HG02970 (cell line): ENCODE measurements around the gene BNIP2.
A peak's percentile ranks its signal among the peaks of the same experiment; 100 is the strongest.
"Not testable (repeated sequence)": the region's sequence is repeated elsewhere in the genome, so short reads cannot be mapped to it uniquely, and the experiment has no call there.

Experiments
- ATAC-seq: cut with Tn5 transposase; IDR thresholded peaks from one replicate; pipeline ENCODE4 v1.9.1; 2021; ENCODE audit warnings: mild to moderate bottlenecking, moderate library complexity, moderate number of reproducible peaks; ENCODE audit not compliant: unreplicated experiment, low FRiP score

The BNIP2 gene, protein sequence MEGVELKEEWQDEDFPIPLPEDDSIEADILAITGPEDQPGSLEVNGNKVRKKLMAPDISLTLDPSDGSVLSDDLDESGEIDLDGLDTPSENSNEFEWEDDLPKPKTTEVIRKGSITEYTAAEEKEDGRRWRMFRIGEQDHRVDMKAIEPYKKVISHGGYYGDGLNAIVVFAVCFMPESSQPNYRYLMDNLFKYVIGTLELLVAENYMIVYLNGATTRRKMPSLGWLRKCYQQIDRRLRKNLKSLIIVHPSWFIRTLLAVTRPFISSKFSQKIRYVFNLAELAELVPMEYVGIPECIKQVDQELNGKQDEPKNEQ

DNA sequence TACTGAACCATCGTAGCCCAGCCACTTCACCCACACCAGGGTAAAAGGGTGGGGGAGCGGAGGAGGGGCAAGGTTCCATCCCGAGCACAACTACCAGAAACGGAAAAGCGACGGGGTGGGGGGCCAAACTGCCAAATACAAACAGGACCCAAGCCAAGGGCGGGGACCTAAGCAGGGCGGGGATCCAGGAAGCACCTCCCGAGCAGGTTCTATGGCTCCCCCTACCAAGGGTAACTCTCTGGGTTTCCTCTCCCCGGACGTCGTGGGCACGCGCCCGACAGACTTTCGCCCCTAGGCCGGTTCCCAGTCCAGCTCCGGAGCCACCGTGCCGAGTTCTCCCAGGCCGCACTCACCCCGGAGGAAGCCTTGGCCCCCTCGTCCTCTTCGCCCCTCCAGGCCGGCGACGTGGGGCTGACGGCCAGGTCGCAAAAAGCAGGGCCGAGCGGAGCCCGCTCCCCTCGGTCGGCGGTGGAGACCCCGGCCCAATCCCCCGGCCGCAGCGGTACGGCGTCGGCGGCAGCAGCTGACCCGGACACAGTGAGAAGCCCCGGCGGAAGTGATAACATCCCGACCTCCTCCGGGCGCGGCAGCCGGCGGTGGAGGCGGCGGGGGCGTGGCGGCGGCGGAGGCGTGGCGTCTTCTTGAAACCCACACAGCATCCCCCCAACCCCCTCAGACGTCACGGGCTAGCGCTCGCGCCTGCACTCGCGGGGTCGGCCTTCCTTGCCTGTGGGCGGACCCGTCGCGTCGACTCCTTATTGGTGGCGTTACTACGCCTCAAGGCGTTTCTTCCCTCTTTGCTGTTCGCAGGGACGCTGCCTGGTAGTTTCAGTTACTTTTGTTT lies at the start of gene BNIP2:
TSS of gene BNIP2 (minus strand) at position 539 of the 844 bp plus-strand sequence. CDS start 6,863 bp downstream, outside the sequence.
- peak; percentile 83 for ATAC-seq

DNA sequence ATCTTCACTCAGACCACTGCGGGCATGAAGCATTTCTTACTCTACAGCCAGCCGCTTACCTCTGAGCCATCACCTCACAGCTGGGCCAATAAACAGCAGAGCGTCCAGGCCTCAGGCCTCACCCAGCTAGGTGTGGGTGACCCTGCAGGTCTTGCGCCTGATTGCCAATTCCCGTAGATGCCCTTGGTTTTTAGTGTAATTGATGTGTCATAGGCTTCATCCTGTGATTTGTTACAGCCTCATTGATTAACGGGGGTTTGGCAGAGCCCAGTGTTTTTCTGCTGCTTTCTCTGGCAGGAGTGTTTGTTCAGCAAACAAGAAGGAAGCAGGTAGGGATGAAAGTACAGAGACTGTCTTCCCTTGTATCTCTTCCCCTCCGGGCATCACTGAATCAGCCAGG lies 49.6 kb upstream of the BNIP2 start:
- ATAC-seq: no peak

DNA sequence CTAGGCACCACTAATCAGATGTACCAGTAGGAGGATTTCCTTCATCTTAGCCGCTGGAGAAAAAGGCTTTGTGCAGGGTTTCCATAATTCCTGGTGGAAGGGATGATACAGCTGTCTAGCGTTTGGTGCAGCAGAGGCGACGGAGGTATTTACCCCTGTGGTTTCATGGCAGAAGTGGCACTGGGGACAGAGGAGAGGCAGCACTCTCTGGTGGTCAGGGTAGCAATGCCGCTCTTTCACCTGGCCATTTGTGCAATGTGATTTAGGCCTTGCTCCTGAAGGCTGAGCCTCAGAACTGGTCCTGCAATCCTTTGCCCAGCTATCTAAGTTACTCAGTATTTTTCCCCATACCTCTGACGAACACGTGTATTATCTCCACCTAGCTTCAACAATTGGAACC lies 47.1 kb upstream of the BNIP2 start:
- no peak for ATAC-seq

DNA sequence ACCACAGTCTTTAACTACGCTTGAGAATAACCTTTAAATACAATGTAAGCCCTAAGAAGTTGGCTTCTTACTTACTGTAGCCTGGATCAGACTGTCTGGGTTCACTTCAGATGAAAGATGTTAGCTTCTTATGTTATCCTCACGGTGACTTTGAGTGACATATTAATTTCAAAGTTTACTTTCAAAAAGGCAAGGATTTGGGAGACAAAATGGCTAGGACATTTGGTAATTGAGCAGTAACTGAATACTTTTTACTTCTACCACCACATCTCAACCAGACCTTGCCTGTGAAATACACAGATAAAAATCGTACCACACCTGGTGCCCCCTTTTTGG lies 36.0 kb upstream of the BNIP2 start:
- no peak for ATAC-seq

DNA sequence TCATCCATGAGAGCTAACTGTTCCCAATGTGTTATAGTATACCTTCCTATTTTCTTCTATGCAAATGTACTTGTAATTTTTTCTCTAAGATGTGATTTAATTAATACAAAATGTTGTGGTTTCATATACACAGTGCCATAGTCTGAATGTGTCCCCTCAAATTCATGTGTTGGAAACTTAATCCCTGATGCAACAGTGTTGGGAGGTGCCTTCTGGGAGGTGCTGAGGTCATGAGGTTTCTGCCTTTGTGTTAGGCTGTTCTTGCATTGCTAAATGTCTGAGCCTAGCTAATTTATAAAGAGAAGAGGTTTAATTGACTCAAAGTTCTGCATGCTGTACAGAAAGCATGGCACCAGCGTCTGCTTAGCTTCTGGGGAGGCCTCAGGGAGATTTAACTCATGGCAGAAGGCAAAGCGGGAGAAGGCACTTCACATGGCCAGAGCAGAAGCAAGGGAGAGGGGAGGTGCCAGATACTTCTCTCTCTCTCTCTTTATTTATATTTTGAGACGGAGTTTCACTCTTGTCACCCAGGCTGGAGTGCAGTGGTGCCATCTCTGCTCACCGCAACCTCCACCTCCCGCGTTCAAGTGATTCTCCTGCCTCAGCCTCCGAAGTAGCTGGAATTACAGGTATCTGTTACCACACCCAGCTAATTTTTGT lies 34.7 kb upstream of the BNIP2 start:
- no peak for ATAC-seq

DNA sequence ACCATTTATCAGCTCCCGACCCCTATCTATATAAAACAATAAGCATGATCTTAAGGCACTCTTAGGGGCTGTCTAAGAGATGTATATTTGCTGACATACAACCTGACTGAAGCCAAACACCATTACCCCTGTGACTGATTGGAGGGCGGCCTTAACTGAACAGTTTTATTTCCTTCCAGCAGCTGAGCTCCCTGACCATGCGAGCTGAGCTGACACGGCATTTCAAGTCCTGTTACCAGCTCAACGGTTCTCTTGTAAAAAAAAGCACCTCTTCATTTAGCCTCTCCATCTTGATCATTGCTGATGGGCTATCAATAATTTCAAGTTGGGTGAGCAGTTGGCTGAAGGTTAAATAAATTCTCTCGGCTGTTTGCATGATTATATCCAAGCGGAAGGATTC lies 33.4 kb upstream of the BNIP2 start:
- ATAC-seq: no peak

DNA sequence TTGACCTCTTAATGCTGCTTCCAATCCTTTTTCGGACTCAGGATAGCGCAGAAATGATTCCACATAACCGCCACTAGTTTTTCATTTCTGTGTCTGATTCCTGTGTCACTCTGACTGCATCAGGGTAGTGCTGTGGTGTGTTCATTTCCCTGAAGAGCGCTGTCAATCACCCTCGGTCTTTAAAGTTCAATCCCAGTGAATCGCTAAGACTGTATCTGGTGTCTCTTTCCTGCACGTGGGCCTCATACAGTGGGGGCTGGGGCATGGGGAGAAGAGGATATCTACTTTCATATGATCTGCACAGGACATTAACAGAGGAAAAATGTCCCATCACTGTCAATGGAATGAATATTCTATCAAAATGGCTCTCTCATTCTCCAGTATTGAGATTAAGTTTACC lies 32.9 kb upstream of the BNIP2 start:
- no peak for ATAC-seq

DNA sequence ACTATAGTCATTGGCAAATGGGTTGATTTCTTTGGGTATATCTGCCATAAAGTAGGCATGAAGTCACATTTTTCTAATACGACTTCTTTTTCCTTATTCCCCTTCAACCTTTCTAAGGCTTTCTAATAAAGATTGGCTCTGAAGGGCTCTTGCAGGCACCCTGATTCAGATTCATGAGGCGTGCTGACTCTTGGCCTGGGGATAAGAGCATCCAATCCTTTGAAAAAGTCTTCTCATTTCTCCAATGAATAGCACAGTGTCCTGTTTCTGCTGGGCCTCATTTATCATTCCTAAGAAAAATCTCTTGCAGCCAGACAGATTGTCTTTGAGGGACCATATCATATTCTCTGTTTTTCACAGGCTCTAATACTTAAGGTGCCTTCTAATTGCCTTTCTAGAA lies 32.3 kb upstream of the BNIP2 start:
- no peak for ATAC-seq

DNA sequence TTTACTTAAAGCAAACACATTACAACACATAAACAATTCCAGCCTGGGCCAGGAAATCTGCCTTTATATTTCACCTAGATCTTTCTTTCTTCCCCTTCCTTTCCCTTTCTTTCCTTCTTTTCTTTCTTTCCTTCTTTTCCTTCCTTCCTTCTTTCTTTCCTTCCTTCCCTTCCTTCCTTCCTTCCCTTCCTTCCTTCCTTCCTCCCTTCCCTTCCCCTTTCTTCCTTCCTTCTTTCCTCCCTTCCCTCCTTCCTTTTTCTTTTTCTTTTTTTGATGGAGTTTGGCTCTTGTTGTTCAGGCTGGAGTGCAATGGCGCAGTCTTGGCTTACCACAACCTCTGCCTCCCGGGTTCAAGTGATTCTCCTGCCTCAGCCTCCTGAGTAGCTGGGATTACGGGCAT lies 24.1 kb upstream of the BNIP2 start:
- no peak for ATAC-seq

DNA sequence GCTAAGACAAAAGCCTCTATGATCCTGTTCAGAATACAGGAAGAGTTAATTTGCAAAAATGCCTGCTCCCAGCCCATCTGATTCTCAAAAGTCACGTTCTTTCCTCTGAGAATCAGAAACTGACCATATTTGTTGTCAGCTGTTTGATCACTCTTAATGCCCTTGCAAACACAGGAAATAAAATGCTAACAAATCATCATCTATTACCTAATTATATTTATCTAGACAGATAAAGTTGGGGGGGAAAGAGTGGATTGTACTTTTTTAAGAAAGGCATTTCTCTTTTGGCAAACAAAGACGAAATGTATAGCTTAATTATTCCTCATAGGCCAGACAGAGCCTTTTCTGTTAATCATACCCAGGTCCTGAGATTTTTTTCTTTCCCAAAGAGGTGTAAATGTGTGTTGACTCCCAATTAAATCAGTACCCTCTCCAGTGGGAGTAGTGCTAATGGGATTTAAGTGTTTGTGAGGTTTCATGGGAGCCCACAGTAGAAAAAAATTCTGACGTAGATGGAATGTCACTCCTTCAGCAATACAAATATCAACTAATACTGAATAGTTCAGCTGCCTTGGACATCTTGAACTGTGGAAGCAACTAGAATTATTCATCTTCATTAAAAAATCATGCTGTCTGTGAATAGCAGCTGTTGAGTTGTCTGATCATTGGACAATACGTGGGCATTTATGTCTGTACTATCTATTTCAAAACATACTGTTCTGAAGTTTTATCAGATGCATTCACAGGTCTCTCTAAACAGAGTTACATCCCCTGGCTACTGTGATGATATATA lies 22.5 kb upstream of the BNIP2 start:
- ATAC-seq: no peak

DNA sequence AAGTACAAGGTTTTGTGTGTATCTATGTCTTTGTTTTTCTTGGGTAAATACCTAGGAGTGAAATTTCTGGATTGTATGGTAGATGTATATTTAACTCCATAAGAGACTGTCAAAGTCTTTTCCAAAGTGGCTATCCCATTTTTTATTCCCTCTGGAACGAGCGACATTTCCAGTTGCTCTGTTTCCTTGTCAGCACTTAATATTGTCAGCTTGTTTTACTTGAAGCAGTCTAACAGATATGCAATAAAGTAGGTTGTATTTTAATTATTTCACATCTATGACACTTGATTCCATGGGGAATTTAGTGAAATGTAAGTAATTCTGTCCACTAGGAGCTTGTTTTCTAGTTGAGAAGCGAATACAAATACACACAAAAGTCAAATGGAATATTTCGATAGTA lies 18.5 kb upstream of the BNIP2 start:
- ATAC-seq: no peak

DNA sequence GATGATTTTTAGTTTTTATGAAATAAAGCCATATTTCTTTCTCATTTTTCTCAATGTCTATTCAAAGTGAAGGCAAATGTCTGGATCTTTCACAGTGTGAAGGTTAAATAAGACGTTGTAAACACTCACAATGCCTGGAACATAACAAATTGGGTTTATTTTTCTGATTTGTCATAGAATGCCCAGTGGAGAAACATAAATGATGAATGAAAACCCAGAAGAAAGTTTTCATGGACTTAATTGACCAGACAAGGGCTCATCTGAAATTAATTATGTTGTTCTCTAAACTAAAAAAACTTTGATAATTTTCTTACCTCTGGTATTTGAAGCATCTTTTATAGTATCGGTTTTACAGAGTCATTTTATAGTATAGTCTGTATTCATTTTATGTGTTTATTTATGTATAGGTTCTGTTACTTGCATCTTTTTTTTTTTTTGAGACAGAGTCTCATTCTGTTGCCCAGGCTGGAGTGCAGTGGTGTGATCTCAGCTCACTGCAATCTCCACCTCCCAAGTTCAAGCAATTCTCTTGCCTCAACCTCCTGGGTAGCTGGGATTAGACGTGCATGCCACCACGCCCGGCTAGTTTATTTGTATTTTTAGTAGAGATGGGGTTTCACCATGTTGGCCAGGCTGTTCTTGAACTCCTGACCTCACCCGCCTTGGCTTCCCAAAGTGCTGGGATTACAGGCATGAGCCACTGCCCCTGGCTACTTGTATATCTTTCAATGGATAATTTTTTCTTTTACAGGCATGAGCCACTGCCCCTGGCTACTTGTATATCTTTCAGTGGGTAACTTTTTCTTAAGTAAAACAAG lies 15.1 kb upstream of the BNIP2 start:
- ATAC-seq: no peak

DNA sequence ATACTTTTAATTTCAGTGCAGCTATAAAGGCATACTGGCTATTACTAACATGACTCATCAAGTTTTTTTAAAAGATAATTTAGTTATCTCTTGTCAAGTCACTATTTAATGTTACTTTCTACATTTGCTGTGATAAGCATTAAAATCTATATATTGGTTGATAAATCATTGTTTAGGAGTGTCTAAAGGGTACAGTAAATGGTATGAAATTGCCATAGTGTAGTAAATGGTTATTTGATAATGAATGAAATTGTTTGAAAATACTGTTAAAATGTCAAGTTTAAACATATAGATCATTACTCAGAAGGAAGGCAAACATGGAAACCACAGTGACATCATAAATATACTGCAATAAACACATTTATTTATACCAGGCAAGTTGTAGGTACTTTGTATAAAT lies 13.2 kb upstream of the BNIP2 start:
- no peak for ATAC-seq

DNA sequence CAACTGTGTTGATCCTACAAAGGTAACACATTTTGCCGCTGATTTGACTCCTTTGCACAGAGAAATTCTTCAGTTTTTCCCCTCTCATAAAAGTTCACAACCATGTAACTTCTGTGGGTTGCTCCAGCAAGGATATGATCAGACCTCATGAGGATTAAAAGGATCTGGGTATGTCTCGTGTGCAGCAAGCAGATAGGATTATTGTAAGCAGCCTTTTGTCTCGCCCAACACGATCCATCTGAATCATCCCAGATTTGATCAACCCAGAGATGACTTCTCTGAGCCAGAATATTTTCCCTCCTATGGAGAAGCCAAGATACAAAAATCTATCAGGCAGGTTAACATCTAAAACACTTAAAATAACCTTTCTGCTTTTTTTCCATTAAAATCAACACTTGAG lies 12.8 kb upstream of the BNIP2 start:
- ATAC-seq: no peak

DNA sequence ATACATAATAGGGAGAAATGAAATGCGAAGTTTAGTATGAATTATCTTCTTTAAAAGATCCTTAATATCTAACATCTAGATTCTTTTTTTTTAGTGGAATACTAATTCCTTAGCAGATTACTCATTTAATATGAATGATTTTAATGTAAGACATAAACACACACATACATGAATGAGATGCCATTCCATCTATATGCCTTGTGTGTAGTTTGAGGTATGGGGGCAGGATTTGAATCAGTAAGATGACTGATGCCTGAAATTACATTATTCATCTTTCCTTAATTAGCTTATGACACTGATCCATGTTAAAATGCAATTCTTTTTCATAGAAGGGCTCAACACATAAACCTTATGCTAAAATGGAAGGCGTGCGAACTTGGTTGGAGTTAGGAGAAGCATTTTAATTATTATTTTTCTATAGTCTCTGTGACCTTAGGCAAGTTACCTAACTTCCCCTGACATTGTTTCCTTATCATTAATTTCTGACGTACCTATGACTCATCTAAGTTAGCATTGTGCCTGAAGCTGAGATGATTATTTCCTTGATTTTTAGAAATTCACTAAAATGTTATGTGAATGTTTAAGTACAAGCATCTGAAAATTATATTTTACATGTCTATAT lies 10.8 kb upstream of the BNIP2 start:
- ATAC-seq: no peak

DNA sequence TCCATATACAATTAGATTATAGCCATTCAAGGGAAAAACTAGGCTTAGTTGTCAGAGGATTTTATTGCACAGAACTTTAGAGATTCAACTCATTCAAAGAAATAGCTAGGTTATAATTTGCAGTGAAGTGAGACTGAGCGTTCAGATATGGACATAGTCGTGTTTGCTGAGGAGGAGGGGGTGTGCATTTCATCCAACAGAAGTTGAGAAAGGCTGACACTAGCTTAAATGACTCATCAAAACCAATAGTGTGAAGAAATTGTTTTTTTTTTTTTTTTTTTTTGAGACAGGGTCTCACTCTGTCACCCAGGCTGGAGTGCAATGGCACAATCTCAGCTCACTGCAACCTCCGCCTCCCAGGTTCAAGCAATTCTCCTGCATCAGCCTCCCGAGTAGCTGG lies 8.9 kb upstream of the BNIP2 start:
- ATAC-seq: not testable (repeated sequence)

DNA sequence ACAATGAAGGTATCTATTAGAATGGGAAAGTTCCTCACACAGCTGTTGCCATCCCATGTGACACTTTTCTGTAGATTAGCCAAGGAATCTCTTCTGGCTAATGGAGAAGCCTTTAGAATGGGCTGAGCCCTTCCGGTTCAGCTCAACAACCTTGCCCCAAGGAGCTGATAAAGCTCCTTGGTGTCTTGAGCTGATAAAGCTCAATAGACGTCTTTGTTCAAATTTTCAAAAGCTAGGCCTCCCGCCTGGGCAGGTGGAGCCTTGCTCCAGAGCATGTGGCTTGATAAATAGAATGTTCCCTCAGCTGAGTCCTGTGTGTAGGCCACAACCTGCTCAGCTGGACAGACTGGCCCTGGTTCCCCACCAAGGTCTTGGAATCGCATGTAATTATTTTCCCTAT lies 7.2 kb upstream of the BNIP2 start:
- ATAC-seq: no peak

DNA sequence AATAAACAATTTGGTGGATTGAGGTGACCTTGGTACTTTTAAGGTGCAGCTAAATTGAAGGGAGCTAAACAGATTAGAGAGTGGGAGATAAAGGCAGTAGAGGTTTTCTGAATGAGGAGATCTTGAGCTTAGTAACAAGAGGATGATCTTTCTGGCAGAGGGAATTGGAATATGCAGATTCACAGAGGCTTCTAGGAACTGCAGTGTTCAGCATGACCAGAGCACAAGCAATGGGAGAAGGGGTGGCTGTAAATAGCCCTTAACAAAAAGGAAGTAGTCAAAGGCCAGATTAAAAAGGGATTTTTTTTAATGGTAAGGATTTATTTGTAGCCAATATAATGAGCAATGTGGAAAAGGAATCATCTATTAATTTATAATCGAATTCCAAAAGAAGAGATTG lies 5.7 kb upstream of the BNIP2 start:
- no peak for ATAC-seq

DNA sequence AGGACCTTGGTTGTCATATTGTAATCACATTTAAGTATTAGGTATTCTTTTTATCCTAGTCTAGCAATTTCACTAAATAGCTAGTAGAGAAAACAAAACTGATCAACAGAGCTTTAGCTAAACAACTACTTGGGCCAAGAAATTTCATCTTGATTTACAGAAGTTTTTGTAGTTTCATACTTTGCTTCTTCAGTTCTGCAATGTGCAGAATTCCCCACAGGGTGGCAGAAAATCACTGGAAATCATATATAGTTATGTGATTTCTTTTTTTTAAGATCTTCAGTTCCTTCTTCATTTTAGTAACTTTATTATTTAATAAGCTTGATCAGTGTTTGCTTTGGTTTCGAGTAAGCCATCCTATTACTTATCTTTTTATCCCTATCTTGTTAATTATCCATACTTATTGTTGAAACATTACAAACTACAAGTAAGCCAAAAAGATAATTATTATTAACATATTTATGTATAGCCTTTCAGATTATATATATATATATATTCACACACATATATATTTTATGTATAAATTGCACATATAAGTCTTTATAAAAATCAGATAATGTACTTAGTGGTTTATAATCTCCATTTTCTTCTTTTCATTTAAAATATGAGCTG lies 2.2 kb upstream of the BNIP2 start:
- ATAC-seq: no peak
